ENCODE data around the gene MDM2. TPM values are rescaled to one million over a fixed set of nuclear protein-coding genes. Genes with fewer than 3 reads are reported as not detected.

The MDM2 gene
- total RNA-seq, 1 donor from 2014 or later = 160 TPM

DNA sequence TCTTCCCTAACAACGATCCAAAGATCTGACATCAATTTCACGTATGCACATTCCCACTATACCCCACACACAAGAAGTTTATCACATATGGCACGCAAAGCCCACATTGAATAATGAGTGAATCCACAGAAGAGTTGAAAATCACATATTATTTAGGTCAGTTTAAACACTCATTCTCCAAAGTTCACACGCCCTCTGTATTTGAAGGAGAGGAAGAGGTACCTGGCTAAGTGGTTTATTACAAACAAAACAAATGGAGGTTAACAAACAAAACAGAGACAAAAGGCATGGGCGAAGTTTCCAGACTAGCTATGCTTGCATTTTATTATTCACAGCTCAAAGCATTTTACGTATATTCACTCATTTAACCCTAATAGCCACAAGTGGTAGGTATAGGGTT lies 83.2 kb downstream of the MDM2 start:
- H3K27ac Mint-ChIP-seq (ENCODE audit: unreplicated experiment) = no peak overlapping the region
- TF ChIP-seq, protein P1, sequence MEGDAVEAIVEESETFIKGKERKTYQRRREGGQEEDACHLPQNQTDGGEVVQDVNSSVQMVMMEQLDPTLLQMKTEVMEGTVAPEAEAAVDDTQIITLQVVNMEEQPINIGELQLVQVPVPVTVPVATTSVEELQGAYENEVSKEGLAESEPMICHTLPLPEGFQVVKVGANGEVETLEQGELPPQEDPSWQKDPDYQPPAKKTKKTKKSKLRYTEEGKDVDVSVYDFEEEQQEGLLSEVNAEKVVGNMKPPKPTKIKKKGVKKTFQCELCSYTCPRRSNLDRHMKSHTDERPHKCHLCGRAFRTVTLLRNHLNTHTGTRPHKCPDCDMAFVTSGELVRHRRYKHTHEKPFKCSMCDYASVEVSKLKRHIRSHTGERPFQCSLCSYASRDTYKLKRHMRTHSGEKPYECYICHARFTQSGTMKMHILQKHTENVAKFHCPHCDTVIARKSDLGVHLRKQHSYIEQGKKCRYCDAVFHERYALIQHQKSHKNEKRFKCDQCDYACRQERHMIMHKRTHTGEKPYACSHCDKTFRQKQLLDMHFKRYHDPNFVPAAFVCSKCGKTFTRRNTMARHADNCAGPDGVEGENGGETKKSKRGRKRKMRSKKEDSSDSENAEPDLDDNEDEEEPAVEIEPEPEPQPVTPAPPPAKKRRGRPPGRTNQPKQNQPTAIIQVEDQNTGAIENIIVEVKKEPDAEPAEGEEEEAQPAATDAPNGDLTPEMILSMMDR (IDR thresholded peaks at IDR 0.05) = no peak
- peaks cover 7% of the 10 kb centered on the region for H3K27me3 Mint-ChIP-seq (ENCODE audit: low read depth)
- H3K4me1 Mint-ChIP-seq (ENCODE audit: low read depth) = no peaks in the 10 kb centered on the region
- no peak overlapping the region for H3K4me3 Mint-ChIP-seq (ENCODE audit: unreplicated experiment)
- no peaks in the 10 kb centered on the region for H3K9me3 Mint-ChIP-seq (ENCODE audit: low read depth)
- peaks cover 2% of the 10 kb centered on the region for H3K36me3 Mint-ChIP-seq (ENCODE audit: low read depth)
- no peak for DNase-seq (ENCODE audit: low spot score)

DNA sequence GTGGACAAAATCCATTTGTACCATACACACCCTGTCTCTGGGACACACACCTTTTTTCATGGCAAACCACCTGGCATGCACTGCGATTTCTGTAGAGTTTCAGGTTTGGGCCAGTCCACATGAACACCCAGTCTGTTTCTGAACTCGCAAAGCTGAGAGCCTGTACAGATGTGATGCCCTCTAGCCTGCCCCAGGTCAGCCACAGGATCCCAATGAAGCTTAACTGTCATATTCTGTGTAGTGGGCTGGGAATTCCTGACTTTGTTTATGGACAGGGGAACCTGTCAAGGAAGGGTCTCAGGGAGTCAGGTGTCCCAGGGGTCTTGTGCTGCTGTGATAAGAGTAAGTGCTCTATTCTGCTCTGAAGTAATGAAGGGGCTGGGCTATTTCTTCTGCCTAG lies 85.2 kb downstream of the MDM2 start:
- TF ChIP-seq, protein P1 (IDR thresholded peaks at IDR 0.05) = no peak
- no peak overlapping the region for H3K4me3 Mint-ChIP-seq (ENCODE audit: unreplicated experiment)
- no peak for DNase-seq (ENCODE audit: low spot score)
- H3K27ac Mint-ChIP-seq (ENCODE audit: unreplicated experiment) = no peak overlapping the region
- H3K27me3 Mint-ChIP-seq (ENCODE audit: low read depth) = peaks cover 9% of the 10 kb centered on the region
- H3K36me3 Mint-ChIP-seq (ENCODE audit: low read depth) = peaks cover 2% of the 10 kb centered on the region
- no peaks in the 10 kb centered on the region for H3K9me3 Mint-ChIP-seq (ENCODE audit: low read depth)
- peaks cover 5% of the 10 kb centered on the region for H3K4me1 Mint-ChIP-seq (ENCODE audit: low read depth)

DNA sequence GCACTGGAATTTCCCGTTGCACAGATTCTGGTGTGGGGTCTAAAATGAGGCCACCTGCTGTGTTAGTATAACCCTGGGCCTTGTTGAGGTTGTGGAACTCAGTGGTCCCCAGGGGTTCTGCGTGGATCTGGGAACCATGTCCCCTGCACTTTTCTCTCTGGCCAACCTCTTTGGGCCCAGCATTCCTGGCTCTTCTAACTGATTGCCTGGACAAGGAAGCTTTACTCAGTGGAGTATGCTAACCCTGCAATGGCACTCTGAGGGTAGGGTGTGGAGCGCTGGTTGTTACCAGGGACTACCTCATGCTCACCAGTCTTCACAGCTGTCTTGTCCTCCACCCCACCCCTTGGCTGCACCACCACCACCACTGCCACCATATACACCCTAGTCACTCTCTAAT lies 85.8 kb downstream of the MDM2 start:
- Mint-ChIP-seq H3K27ac (ENCODE audit: unreplicated experiment) (no peak overlapping the region), H3K9me3 (ENCODE audit: low read depth) (no peaks in the 10 kb centered on the region), H3K4me1 (ENCODE audit: low read depth) (peaks cover 5% of the 10 kb centered on the region), H3K36me3 (ENCODE audit: low read depth) (peaks cover 2% of the 10 kb centered on the region), H3K4me3 (ENCODE audit: unreplicated experiment) (no peak overlapping the region), H3K27me3 (ENCODE audit: low read depth) (peaks cover 9% of the 10 kb centered on the region)
- TF ChIP-seq, protein P1 (IDR thresholded peaks at IDR 0.05) = no peak
- no peak for DNase-seq (ENCODE audit: low spot score)

DNA sequence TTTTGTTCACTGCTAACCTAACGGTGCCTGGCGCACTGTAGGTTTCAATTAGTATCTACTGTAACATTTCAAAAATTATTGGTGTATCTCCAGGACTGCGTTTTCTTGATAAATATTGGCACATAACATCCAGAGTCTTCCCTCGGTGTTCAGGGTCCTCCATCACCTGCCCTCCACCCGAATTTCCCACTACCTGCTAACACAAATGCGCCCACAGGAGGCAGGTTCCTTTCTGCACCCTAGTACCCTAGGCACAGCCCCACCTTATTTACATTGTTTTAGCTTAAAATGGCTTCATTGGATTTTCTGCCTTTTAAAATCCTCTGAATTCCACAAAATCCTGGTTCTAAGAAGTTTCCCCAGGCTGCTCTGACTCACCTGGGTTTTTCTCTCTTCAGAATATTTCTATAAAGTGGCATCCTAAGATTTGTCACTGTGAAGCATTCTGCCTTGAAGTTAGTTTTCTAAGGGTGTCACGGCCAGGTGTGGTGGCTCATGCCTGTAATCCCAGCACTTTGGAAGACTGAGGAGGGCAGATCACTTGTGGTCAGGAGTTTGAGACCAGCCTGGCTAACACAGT lies 86.4 kb downstream of the MDM2 start:
- Mint-ChIP-seq H3K27ac (ENCODE audit: unreplicated experiment) (no peak overlapping the region), H3K36me3 (ENCODE audit: low read depth) (peaks cover 2% of the 10 kb centered on the region), H3K4me1 (ENCODE audit: low read depth) (peaks cover 11% of the 10 kb centered on the region), H3K27me3 (ENCODE audit: low read depth) (peaks cover 9% of the 10 kb centered on the region), H3K9me3 (ENCODE audit: low read depth) (no peaks in the 10 kb centered on the region), H3K4me3 (ENCODE audit: unreplicated experiment) (no peak overlapping the region)
- no peak for DNase-seq (ENCODE audit: low spot score)
- TF ChIP-seq, protein P1 (IDR thresholded peaks at IDR 0.05) = no peak

DNA sequence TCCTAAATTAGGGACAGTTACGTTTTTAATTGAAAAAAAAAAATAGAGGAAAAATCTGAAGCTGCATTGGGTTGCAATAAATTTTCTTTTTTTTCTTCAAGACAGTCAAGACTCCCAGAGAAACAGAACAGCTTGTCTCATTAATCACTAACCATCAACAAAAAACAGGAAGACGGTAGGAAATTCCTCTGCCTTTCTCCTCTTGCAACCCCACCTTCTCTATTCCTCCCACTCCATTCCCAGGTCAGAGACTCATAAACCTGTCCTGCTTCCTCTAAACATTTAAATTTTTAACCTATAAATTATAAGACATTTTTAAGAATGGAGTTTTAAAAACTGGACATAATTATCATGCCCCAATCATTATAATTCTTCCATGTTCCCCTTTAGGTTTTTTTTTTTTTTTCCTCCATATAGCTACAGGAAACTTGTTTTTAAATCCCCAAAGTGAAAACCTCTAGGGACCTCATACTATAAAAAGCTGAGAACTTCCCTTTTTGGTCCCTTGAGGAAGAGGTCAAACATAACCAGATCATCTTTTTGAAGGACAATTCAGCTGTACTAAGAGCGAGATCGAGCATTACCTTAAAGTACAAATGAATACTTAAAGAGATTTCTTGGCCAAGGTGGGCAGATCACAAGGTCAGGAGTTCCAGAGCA lies 89.0 kb downstream of the MDM2 start:
- no peak overlapping the region for H3K27ac Mint-ChIP-seq (ENCODE audit: unreplicated experiment)
- no peak overlapping the region for H3K4me3 Mint-ChIP-seq (ENCODE audit: unreplicated experiment)
- no peak for DNase-seq (ENCODE audit: low spot score)
- no peaks in the 10 kb centered on the region for H3K9me3 Mint-ChIP-seq (ENCODE audit: low read depth)
- H3K4me1 Mint-ChIP-seq (ENCODE audit: low read depth) = peaks cover 13% of the 10 kb centered on the region
- TF ChIP-seq, protein P1 (IDR thresholded peaks at IDR 0.05) = no peak
- H3K36me3 Mint-ChIP-seq (ENCODE audit: low read depth) = peaks cover 2% of the 10 kb centered on the region
- peaks cover 11% of the 10 kb centered on the region for H3K27me3 Mint-ChIP-seq (ENCODE audit: low read depth)

Measured in chondrocyte (in vitro differentiated cells).